Measurements from ENCODE around the gene GNAZ. TPM values are rescaled to one million over a fixed set of nuclear protein-coding genes. Genes with fewer than 3 reads are reported as not detected.

Gene GNAZ
- total and polyA plus RNA-seq, 12 donors: 3.0 to 70.8 (median 9.4) TPM

- no peaks in the 10 kb centered on the region for H3K9me3 ChIP-seq (replicated peaks in 1 of 3)
- peaks cover 12 to 28% of the 10 kb centered on the region in 2 donors for H3K4me1 ChIP-seq (replicated peaks in 1 of 2)
- H3K36me3 ChIP-seq (replicated peaks in 1 of 2): peaks cover 0 to 4% of the 10 kb centered on the region in 2 donors
- no peak for DNase-seq
- no peaks in the 10 kb centered on the region for H3K27me3 ChIP-seq
- H3K4me3 ChIP-seq: peak overlapping the region in 2 of 4 donors; percentile 18 to 67
- intact Hi-C loops (cut with DNase I): no loop called here
- no peak for TF ChIP-seq POLR2A (IDR thresholded peaks at IDR 0.05)
- TF ChIP-seq CTCF (IDR thresholded peaks at IDR 0.05): no peak
- 32 to 54% (median 45%) methylated on average over 2 of the region's 2 CpGs for WGBS, 4 donors
- peak overlapping the region in 2 of 5 donors; percentile 66 to 76 for H3K27ac ChIP-seq
Observed at GRCh38 chr22:23145878-23146470, 75.7 kb downstream of the GNAZ start.

- TF ChIP-seq CTCF (IDR thresholded peaks at IDR 0.05) (no peak), POLR2A (IDR thresholded peaks at IDR 0.05) (no peak)
- intact Hi-C loops (cut with DNase I): no loop called here
- Histone ChIP-seq H3K4me1 (replicated peaks in 1 of 2) (peaks cover 7 to 23% of the 10 kb centered on the region in 2 donors), H3K27ac (no peak overlapping the region), H3K9me3 (replicated peaks in 1 of 3) (no peaks in the 10 kb centered on the region), H3K27me3 (no peaks in the 10 kb centered on the region), H3K4me3 (no peak overlapping the region), H3K36me3 (replicated peaks in 1 of 2) (peaks cover 0 to 4% of the 10 kb centered on the region in 2 donors)
- WGBS, 4 donors: 79 to 91% (median 84%) methylated on average over 8 of the region's 8 CpGs
- DNase-seq: no peak
Observed at GRCh38 chr22:23146478-23147205, 76.3 kb downstream of the GNAZ start.

GRCh38 chr22:23147617-23148387, 77.5 kb downstream of the GNAZ start:
- Histone ChIP-seq H3K36me3 (replicated peaks in 1 of 2) (peaks cover 0 to 4% of the 10 kb centered on the region in 2 donors), H3K9me3 (replicated peaks in 1 of 3) (no peaks in the 10 kb centered on the region), H3K27ac (no peak overlapping the region), H3K4me3 (no peak overlapping the region), H3K4me1 (replicated peaks in 1 of 2) (peaks cover 6 to 17% of the 10 kb centered on the region in 2 donors), H3K27me3 (no peaks in the 10 kb centered on the region)
- intact Hi-C loops (cut with DNase I): no loop called here
- 54 to 60% (median 60%) methylated on average over 6 of the region's 6 CpGs for WGBS, 4 donors
- TF ChIP-seq CTCF (IDR thresholded peaks at IDR 0.05) (no peak), POLR2A (IDR thresholded peaks at IDR 0.05) (no peak)
- DNase-seq: no peak

- Histone ChIP-seq H3K4me3 (no peak overlapping the region), H3K27me3 (no peaks in the 10 kb centered on the region), H3K9me3 (replicated peaks in 1 of 3) (no peaks in the 10 kb centered on the region), H3K27ac (no peak overlapping the region), H3K36me3 (replicated peaks in 1 of 2) (peaks cover 0 to 4% of the 10 kb centered on the region in 2 donors), H3K4me1 (replicated peaks in 1 of 2) (peaks cover 6 to 12% of the 10 kb centered on the region in 2 donors)
- intact Hi-C loops (cut with DNase I): loop anchor here in 1 of 2 donors (10.0 kb wide), 1 partner anchor 75 kb away; the partner anchor contains the start of gene GNAZ
- TF ChIP-seq CTCF (IDR thresholded peaks at IDR 0.05) (no peak), POLR2A (IDR thresholded peaks at IDR 0.05) (no peak)
- WGBS, 4 donors: 81 to 95% (median 89%) methylated on average over 11 to 15 of the region's 15 CpGs
- DNase-seq: no peak
Observed at GRCh38 chr22:23149743-23150238, 79.5 kb downstream of the GNAZ start.
